GM19372 (cell line): Measurements from ENCODE around the gene HSD17B12.

Source experiments
- ATAC-seq: cut with Tn5 transposase; IDR thresholded peaks from one replicate; pipeline ENCODE4 v1.9.1; 2021; ENCODE audit warnings: mild to moderate bottlenecking, low read depth, moderate library complexity; ENCODE audit not compliant: unreplicated experiment

The HSD17B12 gene

GRCh38 chr11:43905813-43906241 is 225.3 kb downstream of the HSD17B12 start:
- no peak for ATAC-seq
